GM18868 (cell line): ENCODE data around the gene PTGFR.

Source experiments
- ATAC-seq: cut with Tn5 transposase; IDR thresholded peaks from one replicate; pipeline ENCODE4 v1.9.1; 2021; ENCODE audit warnings: mild to moderate bottlenecking, moderate library complexity; ENCODE audit not compliant: unreplicated experiment

The PTGFR gene

GRCh38 chr1:78519446-78519845 lies 28.7 kb downstream of the PTGFR start:
- no peak for ATAC-seq

- ATAC-seq: no peak
Measured at GRCh38 chr1:78520216-78520615, 29.4 kb downstream of the PTGFR start.

DNA sequence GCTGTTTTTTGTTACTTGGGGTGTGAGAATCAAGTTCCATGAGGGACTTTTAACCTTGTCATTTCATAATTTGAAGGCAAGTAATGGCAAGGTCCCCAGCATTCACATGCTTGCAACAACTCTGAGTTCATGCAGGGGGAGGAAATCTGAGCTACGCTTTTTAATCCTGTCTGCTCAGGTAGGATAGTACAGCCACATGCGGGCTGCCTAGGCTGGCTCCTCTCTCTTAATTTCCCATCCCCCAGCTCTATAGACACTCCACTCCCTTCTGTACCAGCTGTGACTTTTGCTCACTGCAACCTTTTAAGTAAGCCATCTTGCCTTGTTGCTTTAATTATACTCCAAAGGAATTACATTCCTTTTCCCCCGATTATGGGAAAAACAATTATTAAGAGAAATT lies 30.1 kb downstream of the PTGFR start:
- ATAC-seq: no peak

DNA sequence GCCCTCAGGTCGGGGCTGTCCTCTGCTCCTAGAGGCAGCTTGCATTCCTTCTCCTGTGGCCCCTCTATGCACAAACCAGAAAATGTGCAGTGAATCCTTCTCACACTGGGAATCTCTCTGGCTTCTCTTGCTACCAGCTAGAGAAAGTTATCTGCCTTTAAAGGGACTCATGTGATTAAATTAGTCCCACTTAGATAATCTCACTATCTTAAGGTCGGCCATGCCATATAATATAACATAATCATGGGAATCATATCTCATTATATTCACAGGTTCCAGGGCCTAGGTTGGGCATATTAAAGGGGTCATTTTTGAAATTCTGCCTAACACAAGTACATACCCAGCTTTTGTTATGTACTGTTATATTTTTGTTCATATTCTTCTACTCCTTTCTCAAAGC lies 31.4 kb downstream of the PTGFR start:
- ATAC-seq: no peak

DNA sequence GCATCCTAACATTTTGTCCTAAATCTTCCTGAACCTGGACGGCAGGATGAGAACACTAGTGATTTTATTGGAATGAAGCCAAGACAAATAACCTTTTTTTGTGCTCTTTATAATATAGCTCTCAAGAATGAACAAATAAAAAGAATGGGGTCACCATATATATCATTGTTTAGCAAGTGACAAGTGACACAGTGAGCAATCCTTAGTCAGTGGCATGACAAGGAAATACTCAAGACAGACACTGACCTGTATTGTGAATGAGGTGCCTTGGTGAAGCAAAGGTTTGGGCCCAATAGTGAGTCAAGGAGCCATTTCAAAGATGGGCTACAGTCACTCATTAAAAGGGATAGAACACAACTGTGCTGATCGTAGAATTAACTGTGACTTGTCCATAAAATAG lies 35.7 kb downstream of the PTGFR start:
- no peak for ATAC-seq

DNA sequence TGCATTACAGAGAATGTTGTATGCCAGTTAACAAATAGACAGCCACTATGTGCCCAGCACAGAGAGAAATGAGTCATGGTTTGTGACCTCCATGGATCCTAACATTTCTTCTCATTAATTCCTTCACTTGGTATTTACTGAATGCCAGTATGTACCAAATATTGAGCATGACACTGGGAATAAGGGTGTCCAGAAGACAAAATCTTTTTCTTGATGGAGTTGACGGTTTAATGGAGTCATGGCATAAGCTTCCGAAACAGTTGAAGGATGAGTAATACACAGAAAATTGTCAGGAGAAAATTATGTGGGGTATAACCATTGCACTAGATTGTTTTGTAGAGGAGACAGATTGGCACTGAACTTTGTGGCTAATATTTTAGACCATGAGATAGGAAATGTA lies 36.9 kb downstream of the PTGFR start:
- ATAC-seq: no peak

GRCh38 chr1:78533527-78533926 lies 42.8 kb downstream of the PTGFR start:
- ATAC-seq: no peak

DNA sequence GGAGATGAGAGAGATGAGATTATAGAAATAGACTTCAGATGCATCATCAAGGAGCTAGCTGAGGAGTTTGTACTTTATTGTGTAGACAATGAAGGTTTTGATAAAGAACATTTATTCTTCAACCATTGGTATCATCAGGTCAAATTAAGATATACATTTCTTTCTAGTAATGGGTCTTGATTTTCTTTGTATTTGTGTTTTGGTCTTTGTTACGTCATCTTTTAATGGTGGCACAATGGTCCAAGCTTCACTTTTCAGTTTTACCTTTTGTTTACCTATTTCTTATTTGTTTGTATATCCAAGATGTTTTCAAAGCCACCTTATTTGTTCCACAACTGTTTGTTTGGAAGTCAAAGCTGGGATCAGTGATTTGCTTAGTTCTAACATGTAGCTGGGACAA lies 44.5 kb downstream of the PTGFR start:
- ATAC-seq: no peak

DNA sequence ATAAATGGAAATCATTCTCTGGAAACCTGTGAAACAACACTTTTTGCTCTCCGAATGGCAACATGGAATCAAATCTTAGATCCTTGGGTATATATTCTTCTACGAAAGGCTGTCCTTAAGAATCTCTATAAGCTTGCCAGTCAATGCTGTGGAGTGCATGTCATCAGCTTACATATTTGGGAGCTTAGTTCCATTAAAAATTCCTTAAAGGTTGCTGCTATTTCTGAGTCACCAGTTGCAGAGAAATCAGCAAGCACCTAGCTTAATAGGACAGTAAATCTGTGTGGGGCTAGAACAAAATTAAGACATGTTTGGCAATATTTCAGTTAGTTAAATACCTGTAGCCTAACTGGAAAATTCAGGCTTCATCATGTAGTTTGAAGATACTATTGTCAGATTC lies 45.7 kb downstream of the PTGFR start:
- ATAC-seq: no peak

DNA sequence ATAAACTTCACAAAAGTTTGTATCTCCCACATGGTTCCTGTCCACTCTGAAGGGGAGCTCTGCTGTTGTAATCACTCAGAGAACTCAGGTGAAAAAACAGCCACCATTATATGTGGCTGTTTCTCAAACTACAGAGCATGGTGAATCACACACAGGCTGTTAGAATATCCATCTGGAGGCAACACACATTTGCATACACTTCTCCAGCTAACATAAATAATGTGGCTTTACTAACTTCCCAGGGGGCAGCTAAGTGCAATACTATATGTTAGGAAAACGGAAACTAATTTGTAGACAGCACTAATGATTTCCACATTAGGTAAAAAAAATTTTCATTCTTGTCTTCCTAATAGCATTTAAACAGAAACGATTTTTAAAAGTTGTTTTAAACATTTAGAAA lies 49.3 kb downstream of the PTGFR start:
- ATAC-seq: no peak

DNA sequence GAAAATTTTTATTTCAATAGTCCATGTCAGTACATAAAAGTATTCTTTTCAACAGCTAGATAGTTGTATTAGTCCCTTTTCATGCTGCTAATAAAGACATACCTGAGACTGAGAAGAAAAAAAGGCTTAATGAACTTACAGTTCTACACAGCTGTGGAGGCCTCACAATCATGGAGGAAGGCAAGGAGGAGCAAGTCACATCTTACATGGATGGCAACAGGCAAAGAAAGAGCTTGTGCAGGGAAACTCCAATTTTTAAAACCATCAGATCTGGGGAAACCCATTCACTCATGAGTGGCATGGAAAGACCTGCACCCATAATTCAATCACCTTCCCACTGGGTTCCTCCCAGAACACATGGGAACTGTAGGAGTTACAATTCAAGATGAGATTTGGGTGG lies 50.7 kb downstream of the PTGFR start:
- no peak for ATAC-seq

GRCh38 chr1:78543941-78544643 lies 53.3 kb downstream of the PTGFR start:
- ATAC-seq: no peak

DNA sequence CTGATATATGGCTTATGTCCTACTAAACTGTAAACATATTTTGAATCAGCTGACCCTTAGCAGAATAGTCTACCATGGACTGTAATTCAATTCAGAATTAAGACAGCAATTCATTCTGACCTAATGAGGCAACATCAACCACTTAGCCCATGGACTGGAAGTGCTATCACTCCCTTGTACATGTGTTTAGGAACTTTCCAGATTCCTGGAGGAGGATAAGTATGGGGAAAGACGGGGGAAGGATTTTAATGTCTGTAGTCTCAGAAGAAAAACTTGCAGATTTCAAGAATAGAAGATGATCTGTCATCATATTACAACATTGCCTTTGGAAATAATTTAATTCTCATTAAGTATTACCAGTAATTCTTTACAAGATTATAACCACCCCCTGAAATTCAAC lies 56.3 kb downstream of the PTGFR start:
- ATAC-seq: no peak

DNA sequence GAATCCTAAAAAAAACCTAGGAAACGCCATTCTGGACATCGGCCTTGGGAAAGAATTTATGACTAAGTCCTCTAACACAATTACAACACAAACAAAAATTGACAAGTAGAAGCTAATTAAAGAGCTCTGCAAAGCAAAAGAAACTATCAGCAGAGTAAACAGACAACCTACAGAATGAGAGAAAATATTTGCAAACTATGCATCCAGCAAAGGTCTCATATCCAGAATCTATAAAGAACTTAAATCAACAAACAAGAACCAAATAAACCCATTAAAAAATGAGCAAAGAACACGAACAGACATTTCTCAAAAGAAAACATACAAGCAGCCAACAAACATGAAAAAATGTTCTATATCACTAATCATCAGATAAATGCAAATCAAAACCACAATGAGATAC lies 58.6 kb downstream of the PTGFR start:
- ATAC-seq: no peak

DNA sequence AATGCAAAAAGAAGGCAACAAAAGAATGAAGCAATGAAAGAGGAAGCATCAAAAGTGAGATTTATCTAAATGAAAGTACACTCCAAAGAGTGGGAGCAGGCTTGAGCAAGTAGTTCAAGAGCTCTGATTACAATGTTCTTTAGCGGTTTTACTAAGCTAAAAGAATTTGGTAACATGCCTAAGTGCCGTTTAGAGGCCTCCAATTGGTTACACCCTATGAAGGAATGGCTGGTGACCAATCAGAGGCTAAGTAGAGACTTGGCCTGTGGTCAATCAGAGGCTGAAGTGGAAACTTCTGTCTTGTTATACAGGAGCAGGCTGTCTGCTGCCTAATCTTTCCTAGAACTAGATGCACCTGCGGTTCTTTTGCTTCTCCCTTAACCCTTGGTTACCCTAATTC lies 59.1 kb downstream of the PTGFR start:
- ATAC-seq: no peak

DNA sequence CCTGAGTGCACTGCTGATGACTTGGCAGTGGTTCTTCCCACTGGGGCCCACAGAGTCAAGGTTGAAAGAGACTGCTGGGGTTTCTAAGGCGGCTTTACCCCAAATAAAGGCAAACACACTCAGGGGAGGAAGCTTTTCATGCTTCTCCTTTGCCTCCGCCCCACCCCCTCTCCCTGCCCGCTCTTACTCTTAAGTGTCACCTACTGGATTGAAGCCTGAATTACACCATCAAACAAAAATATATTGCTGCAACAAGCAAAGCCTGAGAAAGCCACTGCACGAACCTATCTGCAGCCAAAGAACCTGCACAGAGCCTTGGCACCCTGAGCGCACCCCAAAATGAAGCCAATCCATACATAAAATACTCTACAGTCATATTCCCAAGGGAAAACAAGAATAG lies 63.1 kb downstream of the PTGFR start:
- peak; percentile 75 for ATAC-seq

GRCh38 chr1:78554840-78555239 lies 64.1 kb downstream of the PTGFR start:
- ATAC-seq: no peak

DNA sequence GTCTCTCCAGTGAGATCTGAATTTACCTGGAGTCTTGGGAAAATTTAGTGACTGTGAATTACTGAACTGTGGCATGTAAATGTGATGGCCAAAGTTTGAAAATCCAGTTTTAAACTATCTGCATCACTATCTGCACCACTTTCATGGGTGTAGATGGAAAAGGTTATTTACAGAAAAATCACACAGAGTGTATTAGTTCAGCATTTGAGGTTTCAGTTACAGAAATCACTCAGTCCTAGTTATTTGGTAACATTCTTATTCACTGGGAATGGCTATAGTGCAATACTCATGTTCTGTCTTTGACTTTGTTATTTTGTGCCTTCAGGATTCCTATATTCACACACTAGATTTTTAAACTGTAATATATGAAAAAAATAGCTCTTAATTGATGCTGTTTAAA lies 68.9 kb downstream of the PTGFR start:
- no peak for ATAC-seq

DNA sequence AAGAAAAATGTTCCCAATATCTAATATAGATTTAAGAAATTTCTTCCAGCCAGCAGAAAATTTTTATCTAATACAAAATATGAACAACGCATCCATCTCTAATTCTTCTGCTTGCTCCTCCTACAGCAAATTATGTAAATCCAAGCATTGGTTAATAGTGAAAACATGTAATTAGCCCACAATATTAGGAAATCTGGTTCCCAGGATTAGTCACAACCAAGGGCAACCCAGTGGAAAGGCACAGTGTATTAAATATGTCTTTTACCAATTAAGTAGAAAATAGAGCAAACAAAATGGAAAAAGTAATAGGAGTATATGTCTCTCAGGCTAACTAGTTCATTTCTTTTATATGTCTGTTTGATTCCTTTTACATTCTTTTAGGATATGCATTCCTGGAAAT lies 70.0 kb downstream of the PTGFR start:
- no peak for ATAC-seq

DNA sequence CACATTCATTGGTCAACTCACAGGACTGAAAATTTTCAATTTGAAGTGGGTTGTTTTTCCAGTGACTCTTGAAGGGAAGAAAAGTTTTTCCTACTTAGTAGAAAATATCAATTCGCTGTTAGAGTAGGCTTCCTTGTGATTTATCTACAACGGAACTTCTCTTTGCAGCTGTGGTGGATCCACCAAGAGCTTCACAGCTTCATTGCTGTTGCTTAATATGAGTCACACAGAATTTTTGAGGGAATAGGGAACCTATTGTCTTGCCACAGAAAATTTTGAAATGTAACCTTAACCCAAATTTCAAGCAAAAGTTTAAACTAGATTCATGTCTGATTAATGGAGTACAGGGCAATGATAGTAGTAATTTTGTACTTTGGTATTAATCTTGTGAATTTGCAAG lies 71.1 kb downstream of the PTGFR start:
- no peak for ATAC-seq

DNA sequence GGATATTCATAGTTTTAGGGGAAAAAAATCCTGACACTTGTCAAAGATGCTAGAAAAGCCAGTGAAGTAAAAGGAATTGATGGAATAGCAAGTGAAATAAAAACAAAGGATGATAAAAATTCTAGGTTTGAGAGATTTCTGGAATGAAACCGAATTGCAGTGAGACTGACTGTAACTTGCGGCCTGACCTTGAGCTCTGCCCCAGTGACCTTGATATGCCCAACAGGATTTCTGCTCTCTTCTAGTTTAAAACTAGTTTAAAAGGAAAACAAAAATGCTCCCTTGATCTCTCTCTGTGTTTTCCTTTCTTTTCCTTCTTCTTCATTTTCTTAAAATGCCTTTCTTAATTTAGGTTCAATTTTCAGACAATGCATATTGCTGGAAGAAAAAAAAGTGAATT lies 74.6 kb downstream of the PTGFR start:
- ATAC-seq: no peak

GRCh38 chr1:78570539-78570938 lies 79.8 kb downstream of the PTGFR start:
- ATAC-seq: no peak
